HUES6 (cell line): ENCODE data around the gene PSD.

Source experiments
- H3K27ac ChIP-seq: 2 replicates; pipeline ENCODE4 v1.7.0; 2013; ENCODE audit warnings: low read depth, mild to moderate bottlenecking, low read length, inconsistent platforms
- H3K27me3 ChIP-seq: 2 replicates; pipeline ENCODE4 v1.6.1; 2013; ENCODE audit warnings: low read length; ENCODE audit not compliant: control insufficient read depth, insufficient read depth
- H3K36me3 ChIP-seq: 2 replicates; pipeline ENCODE4 v1.6.1; 2013; ENCODE audit warnings: low read length; ENCODE audit not compliant: control insufficient read depth, insufficient read depth
- H3K4me1 ChIP-seq: 2 replicates; pipeline ENCODE4 v1.6.1; 2013; ENCODE audit warnings: low read length; ENCODE audit not compliant: control insufficient read depth, insufficient read depth
- H3K4me3 ChIP-seq: 2 replicates; pipeline ENCODE4 v1.5.1; 2013; ENCODE audit warnings: low read depth, low read length
- H3K9ac ChIP-seq: one replicate; pipeline ENCODE4 v1.6.1; 2013; ENCODE audit warnings: mild to moderate bottlenecking, low read length
- H3K9me3 ChIP-seq: 2 replicates; pipeline ENCODE4 v1.6.1; 2013; ENCODE audit warnings: low read depth, low read length; ENCODE audit not compliant: control insufficient read depth, insufficient read depth

The PSD gene

GRCh38 chr10:102395400-102396316 lies 22.9 kb downstream of the PSD start, which contains the start of gene NFKB2:
NFKB2 (plus strand) TSS chr10:102395705; CDS start chr10:102395960, 255 bp downstream.
- peaks cover 42% of the 10 kb centered on the region for H3K4me1 ChIP-seq
- H3K27ac ChIP-seq: peak within 1 kb of the TSS; percentile 56; the same call in 1 of the 2 replicates
- H3K9ac ChIP-seq: peak within 1 kb of the TSS; percentile 86

DNA sequence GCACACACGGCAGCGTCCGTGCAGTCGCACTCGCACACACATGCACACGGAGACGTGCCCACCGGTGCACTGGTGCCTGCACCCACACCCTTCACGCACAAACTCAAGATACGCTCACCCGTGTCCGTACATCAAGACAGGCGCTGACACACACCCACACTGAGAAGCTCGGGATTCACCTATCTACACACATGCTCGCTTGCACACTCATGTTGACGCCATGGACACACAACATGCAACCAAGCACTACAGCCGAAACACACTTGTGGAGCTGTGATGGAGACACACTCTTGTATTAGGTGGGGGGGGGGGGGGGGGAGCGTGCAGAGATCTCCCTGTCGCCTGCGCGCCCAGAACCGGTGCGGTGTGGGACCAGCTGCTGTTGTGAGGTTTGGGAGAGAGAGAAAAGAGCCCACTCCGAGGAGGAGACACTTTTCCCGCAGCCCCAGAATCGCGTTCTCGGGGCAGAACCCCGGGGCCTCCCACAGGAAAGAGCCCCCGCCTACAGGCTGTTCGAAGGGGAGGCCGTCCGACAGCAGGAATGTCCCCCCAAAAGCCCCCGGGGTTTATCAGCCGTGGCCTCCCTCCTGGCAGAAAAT lies 23.7 kb downstream of the PSD start:
- Histone ChIP-seq H3K27me3 (peaks cover 25% of the 10 kb centered on the region), H3K9me3 (no peaks in the 10 kb centered on the region), H3K9ac (peak overlapping the region; percentile 86), H3K36me3 (peaks cover 15% of the 10 kb centered on the region; the same call in 1 of the 2 replicates), H3K4me3 (peak overlapping the region; percentile 81), H3K27ac (no peak overlapping the region; the same call in 1 of the 2 replicates), H3K4me1 (peaks cover 37% of the 10 kb centered on the region)

More at GRCh38 chr10:102395400-102396316, 22.9 kb downstream of the PSD start, which contains the start of gene NFKB2:
- Histone ChIP-seq H3K9me3 (no peaks in the 10 kb centered on the region), H3K36me3 (peaks cover 20% of the 10 kb centered on the region; the same call in 1 of the 2 replicates), H3K27me3 (peaks cover 32% of the 10 kb centered on the region), H3K4me3 (peak within 1 kb of the TSS; percentile 81)

DNA sequence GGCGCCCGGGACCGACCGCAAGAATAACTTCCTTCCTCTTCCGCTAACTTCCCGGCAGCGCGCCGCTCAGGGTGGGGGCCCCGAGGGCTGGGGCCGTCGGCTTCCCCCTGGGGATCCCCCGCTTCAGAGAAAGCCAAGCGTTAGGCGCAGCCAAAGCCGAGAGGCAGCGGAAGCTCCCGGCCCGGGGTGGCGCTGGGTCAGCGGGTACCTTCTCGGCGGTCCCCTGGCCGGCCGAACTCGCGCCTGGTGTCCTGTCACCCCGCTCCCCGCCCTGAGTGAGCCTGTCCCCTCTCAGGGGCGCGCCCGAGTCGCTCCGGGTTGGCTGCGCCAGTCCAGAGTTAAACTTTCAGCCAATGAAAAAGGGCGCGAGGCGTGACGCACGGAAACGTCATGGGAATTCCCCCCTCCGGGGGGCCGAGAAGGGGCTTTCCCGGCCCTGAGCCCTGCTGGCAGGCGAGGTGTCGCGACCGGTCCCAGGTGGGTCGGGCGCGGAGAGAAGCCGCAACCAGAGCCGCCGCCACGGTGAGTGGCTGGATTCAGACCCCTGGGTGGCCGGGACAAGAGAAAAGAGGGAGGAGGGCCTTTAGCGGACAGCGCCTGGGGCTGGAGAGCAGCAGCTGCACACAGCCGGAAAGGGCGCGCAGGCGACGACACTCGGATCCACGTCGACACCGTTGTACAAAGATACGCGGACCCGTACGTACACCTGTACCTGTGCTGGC lies 24.3 kb downstream of the PSD start:
- peaks cover 15% of the 10 kb centered on the region; the same call in 1 of the 2 replicates for H3K36me3 ChIP-seq
- H3K9me3 ChIP-seq: no peaks in the 10 kb centered on the region
- H3K27ac ChIP-seq: peak overlapping the region; percentile 73; the same call in 1 of the 2 replicates
- peak overlapping the region; percentile 81 for H3K4me3 ChIP-seq
- H3K27me3 ChIP-seq: peaks cover 24% of the 10 kb centered on the region
- peak overlapping the region; percentile 86 for H3K9ac ChIP-seq
- peaks cover 34% of the 10 kb centered on the region for H3K4me1 ChIP-seq

DNA sequence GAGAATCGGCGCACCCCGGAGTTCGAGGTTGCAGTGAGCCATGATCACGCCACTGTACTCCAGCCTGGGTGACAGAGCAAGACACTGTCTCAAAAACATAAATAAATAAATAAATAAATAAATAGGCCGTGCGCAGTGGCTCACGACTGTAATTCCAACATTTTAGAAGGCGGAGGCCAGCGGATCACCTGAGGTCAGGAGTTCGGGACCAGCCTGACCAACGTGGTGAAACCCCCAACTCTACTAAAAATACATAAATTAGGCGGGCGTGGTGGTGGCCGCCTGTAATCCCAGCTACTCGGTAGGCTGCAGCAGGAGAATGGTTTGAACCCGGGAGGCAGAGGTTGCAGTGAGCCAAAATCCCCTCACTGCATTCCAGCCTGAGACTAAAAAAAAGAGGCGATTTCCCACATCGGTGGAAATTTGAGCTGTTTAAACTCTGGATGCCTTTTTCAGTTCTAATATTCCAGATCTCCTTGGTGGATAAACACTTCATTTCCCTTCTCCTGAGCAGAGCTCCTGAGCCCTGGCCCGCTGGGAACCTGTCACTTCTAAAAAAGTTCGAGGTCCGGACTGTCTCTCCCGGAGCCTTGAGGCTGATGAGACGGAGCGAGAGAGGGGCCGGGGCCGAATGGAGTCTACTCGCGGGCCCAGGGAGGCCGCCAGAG lies 25.0 kb downstream of the PSD start:
- peaks cover 24% of the 10 kb centered on the region for H3K27me3 ChIP-seq
- peak overlapping the region; percentile 70 for H3K9ac ChIP-seq
- H3K4me1 ChIP-seq: peaks cover 34% of the 10 kb centered on the region
- H3K36me3 ChIP-seq: peaks cover 15% of the 10 kb centered on the region; the same call in 1 of the 2 replicates
- H3K27ac ChIP-seq: peak overlapping the region; percentile 73; the same call in 1 of the 2 replicates
- H3K9me3 ChIP-seq: no peaks in the 10 kb centered on the region
- H3K4me3 ChIP-seq: peak overlapping the region; percentile 81

DNA sequence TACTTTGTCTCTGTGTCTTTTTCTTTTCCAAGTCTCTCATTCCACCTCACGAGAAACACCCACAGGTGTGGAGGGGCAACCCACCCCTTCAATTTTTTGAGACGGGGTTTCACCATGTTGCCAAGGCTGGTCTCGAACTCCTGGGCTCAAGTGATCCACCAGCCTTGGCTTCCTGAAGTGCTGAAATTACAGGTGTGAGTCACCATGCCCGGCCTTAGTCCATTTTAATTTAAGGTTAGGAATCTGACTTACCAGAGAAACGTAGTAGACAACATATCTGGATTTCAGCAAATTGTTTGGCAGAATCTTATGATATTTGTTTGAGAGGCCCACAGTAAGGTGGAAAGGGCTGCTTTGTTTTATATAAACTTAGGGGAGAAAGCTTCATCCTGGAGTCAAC lies 26.3 kb downstream of the PSD start:
- Histone ChIP-seq H3K9ac (peak overlapping the region; percentile 31), H3K27ac (peak overlapping the region; percentile 58; the same call in 1 of the 2 replicates), H3K36me3 (peaks cover 5% of the 10 kb centered on the region; the same call in 1 of the 2 replicates), H3K4me1 (peaks cover 34% of the 10 kb centered on the region), H3K9me3 (no peaks in the 10 kb centered on the region), H3K27me3 (peaks cover 24% of the 10 kb centered on the region), H3K4me3 (no peak overlapping the region)

GRCh38 chr10:102389894-102390293 lies 28.7 kb downstream of the PSD start:
- Histone ChIP-seq H3K36me3 (no peaks in the 10 kb centered on the region), H3K27me3 (peaks cover 23% of the 10 kb centered on the region), H3K27ac (no peak overlapping the region), H3K9ac (no peak overlapping the region), H3K4me3 (no peak overlapping the region), H3K4me1 (peaks cover 24% of the 10 kb centered on the region), H3K9me3 (no peaks in the 10 kb centered on the region)

DNA sequence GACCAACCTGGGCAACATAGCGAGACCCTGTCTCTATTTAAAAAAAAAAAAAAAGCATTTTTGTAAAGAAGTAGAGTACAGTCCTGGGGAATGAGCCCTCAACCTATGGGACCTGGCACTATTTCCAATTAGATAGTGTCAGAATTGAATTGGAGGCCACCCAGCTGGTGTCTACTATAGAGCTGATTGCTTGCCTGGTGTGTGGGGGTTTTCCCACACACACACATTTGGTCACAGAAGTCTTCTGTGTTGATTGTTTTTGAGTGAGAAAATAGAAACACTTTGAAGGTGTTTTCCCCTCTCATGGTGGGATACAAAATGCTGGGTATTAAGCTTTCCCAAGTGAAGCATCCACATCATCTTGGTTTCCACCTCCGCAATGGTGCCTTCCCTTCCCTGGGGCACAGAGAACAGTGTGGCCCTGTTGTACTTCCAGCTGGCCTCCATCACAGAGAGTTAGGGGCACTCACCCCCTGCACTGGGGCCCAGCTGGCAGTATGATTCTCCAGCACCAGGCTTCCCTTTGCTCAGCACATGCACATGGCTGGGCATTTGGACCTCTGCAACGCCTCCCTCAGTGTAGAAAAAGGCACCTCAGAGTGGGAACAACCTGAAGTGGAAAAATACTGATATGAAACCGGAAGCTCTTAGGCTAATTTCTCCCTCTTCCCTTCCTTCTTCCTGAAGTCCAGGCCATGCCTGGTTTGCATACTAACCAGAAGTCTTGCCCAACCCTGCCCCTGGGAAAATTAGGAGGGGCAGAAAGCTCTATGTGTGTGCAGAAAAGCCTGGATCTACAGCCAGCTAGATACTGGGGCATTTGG lies 33.8 kb downstream of the PSD start:
- H3K9ac ChIP-seq: no peak overlapping the region
- H3K4me1 ChIP-seq: no peaks in the 10 kb centered on the region; the same call in 1 of the 2 replicates
- no peak overlapping the region for H3K27ac ChIP-seq
- no peaks in the 10 kb centered on the region for H3K9me3 ChIP-seq
- no peaks in the 10 kb centered on the region for H3K27me3 ChIP-seq
- no peak overlapping the region for H3K4me3 ChIP-seq
- H3K36me3 ChIP-seq: peaks cover 25% of the 10 kb centered on the region

GRCh38 chr10:102384053-102384452 lies 34.5 kb downstream of the PSD start:
- Histone ChIP-seq H3K9ac (no peak overlapping the region), H3K27me3 (no peaks in the 10 kb centered on the region), H3K27ac (no peak overlapping the region)

DNA sequence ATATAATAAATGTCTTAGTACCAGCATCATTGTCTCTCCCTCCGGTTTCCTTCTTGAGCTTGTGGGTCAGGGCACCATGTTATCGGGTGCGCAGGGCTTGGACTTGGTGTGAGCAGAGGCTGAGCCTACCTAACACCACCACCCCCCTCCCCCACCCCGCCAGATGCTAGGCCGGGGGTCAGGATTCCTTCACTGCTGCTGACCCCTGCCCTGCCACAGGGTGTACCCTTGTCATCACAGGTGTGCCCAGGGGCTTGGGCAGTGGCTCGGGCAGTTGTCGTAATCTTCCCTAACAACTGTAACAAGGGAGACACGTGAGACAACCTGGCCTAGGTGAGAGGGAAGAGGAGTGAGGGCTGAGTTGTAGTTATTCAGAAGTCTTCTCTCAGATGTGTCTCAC lies 35.7 kb downstream of the PSD start:
- Histone ChIP-seq H3K27ac (no peak overlapping the region), H3K9me3 (no peaks in the 10 kb centered on the region), H3K9ac (no peak overlapping the region), H3K4me3 (no peak overlapping the region), H3K4me1 (no peaks in the 10 kb centered on the region; the same call in 1 of the 2 replicates), H3K27me3 (no peaks in the 10 kb centered on the region), H3K36me3 (peaks cover 36% of the 10 kb centered on the region)

More at GRCh38 chr10:102384053-102384452, 34.5 kb downstream of the PSD start:
- Histone ChIP-seq H3K36me3 (peaks cover 33% of the 10 kb centered on the region), H3K4me3 (no peak overlapping the region), H3K4me1 (no peaks in the 10 kb centered on the region; the same call in 1 of the 2 replicates), H3K9me3 (no peaks in the 10 kb centered on the region)
